Renal cortical epithelial cell (primary cell): ENCODE data around the gene PBX3. TPM values are rescaled to one million over a fixed set of nuclear protein-coding genes. Genes with fewer than 3 reads are reported as not detected.

Source experiments
- DNase-seq: peaks from one replicate; pipeline ENCODE4 v3.0.0-alpha.2; 2011; ENCODE audit warnings: low read depth
- total RNA-seq: library from RNA; depleted of rRNA; stranded (reverse); fragments of >200 nt; gene quantifications from 2 replicates; pipeline ENCODE4 v1.2.3, GENCODE V29; 2014

PBX3 gene
- total RNA-seq, 1 donor from 2014 or later: 15.5 TPM

DNA sequence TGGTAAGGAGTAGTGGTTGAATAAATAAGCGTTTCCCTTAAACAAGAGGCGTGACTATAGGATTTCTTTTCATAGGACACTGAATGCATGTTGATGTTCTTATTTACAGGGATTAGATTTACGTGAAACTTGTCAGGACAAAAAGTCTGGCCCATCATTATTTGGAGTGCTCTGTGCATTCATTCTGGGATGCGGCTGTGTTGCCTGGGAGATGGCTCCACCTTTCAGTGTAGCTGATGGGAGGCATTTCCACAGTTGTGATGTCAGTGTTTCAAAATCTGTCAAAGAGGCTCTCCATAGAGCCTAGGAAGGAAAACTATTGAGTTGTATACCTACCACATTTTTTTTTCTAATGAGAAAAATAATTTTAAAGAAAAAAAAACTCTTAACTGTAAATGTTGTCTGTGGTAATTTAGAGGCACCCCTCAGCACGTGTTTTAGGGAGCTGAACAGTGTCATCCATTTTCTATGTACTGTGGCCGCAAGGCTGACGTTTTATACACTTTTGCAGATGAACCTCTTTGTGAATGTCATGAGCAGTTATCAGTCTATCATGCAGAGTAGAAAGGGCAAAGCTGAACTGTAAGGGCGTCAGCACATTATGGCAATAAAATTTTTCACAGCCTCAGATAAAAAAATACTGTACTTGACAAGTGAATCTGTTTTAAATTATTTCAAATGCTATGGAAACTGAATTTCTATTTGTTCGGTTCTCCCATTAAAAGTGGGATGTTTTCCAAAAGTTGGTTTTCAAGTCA lies 202.7 kb downstream of the PBX3 start:
- no peak for DNase-seq

DNA sequence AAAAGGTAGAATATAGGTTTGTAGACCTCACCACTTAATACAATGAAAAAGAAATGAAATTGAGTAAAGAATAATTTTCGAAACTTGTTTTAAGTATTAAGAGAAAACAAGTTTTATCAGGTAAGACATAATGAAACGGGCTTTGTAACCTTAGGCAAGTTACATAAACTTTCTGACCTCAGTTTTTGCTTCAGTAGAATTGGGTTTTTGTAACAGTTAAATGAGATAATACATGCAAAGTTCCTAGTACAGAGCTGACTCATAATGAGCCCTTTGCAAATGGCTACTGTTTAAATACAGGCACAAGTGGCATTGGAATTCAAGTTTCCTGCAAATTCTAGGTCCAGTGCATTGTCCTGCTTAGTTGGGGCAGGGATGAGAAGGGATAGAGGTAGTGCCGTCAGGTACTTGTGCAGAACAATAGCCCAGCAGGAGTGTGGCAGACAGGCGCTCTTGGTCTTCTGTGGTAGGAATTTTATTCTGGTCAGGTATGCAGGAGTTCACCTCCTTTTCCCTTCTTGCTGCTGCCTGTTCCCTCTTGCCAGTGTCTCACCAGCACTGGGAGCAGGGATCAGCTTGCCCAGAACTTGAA lies 203.8 kb downstream of the PBX3 start:
- DNase-seq: no peak

DNA sequence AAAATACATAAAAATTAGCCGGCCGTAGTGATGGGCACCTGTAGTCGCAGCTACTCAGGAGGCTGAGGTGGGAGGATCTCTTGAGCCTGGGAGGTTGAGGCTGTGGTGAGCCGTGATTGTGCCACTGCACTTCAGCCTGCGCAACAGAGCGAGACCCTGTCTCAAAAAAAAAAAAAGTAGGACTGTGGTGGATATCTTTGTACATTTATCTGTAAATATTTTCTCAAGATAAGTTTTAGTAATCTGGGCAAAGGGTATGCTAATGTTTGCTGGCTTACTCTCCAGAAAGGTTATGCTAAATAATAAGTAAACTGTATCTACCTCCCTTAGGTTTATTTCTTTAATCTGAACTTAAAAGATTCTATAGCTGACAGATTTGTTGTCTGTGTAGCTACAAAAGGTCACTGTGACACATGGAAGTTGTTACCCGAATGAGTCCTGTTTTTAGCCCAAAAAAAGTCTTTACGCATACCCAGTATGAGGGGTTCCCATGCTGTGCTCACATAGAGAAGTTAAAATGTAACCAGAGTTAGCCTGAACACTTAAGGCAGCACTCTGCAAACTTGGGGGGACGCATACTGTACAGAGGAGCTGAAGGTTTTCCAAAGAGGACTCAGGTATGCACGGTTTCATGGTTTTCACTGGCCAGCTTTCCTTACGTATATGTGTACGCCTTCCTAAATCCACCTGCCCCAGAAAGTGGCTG lies 206.3 kb downstream of the PBX3 start:
- no peak for DNase-seq

DNA sequence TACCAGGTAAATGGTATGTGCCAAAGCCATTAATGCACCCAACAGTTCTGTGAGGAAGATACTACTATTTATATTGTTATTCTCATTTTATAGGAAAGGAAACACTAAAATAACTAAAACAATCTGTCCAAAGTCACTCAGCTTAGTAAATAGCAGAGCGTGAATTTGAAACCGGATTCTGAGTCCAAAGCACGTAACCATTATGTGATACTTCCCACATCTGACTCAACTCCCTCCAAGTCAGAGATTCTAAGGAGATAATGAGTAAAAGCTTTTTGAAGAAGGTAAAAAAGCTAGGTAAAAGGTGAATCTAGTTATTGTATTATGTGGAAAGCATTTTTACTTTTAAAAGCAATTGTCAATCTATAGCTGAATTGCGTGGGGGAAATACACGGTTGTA lies 208.9 kb downstream of the PBX3 start:
- no peak for DNase-seq

DNA sequence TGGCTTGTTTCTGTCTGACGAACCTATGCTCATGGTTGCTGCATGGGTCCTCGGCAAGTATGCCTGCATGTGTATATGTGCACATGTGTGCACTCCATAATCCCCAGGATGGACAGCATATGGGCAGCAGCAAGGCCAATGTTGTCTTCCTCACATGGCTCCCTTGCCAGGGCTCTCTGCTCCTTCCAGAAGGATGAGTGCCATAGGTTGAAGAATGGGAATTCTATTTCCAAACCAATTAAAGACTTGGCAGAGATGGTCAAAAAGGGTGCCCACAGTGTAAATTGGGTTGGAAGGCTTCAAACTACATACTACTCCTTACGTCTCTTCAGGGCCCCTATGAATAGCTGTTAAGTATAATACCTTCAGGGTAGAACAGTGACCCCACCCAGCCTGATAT lies 212.1 kb downstream of the PBX3 start:
- no peak for DNase-seq

DNA sequence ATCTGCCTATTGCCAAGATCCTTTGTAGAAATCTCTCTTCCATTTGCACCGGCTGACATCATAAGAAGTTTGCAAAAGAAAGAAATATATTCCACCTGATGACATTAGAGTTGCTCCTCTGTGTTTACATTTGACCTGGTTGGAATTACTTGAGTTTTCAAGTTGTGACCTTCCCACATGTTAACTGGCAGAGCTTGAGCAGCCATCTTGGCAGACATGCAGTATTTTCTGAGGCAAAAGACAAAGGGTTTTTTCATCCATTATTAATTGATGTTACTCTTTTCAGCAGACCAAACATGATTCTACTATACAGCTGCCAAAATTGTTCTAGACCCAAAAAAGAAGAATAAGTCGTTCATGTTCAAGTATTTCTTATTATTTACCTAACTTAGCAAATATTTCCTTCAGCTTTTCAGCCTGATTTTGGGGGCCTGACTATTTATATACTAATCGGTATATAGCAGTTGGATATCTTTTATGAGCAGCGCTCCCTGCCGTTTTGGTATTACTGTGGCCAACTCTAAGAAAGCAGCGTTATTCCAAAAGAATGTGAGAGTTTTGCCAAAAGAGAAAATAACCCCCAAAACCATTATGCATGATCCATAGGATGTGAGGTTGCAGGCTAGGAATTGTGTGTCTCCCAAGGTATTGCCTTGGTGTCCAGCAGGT lies 212.9 kb downstream of the PBX3 start:
- no peak for DNase-seq

DNA sequence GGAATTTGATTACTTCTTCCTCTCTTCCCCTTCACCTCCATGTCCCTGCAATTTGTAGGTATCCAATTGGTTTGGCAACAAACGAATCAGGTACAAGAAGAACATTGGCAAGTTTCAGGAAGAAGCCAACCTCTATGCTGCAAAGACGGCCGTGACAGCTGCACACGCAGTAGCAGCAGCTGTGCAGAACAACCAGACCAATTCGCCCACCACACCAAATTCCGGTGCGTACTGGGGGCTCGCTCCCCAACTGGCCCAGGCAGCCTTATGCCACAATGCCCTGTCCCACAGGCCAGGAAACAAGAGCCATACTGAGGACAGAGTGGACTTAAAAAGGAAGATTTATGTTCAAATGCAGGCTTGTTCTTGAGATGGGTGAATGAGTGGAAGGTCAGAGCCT lies 213.5 kb downstream of the PBX3 start:
- DNase-seq: no peak

DNA sequence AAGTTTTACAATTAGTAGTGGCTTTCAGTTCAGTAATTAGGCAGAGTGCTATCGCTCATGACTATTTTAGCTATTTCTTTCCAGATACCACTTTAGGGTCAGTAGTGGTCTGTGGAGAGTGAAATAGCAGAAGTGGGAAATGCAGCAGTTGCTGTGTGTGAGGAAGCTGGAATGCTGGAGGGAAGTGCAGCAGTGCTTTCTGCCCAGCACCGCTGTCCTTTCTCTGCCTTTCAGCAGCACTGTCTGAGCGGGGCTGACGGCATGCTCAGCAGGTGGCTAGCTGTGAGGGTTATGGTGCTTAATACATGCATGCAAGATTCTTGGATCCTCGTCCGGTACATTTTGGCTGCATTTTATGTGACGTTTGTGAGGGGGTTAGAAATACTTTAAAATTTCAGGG lies 213.9 kb downstream of the PBX3 start:
- DNase-seq: no peak

DNA sequence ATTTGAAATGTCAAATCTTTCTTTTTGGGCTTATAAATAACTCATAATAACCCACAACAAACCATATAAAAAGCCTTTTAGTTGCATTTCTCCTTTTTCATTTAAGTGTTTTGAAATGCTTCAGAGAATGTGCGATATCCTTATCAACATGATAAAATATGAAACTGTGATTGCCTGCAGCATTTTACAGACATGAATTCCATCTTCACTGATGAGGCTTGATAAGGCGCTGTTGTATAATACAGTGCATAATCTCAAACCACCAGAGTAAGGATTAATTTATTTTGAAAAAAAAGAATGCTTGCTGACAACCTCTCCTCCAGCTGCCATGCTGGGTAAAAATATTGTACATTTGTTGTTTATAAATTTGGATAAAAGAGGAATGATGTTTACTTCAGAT lies 216.8 kb downstream of the PBX3 start:
- DNase-seq: no peak

DNA sequence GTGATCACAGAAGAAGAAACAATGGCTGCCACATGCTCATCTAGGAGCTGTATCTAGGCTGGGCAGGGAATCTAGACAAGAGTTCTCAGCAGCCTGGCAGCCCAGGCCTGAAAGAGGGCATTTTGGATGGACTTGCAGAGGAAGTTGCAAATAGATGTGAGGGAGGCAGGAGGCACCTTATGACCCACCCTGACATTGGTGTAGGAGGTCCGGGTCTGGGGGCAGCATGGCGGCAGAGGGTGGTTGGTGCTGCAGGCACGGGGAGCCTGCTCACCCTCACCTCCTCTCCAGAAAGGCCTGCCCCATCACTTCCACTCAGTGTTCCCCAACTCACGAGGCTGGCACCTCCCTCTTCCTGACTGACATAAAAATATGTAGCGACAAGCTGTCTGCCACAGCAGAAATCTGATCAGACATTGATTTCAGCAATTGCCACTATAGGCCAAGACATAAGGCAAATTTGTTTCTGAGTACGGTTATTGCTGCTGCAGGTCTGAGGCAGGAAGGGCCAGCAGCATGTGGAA lies 217.6 kb downstream of the PBX3 start:
- no peak for DNase-seq

DNA sequence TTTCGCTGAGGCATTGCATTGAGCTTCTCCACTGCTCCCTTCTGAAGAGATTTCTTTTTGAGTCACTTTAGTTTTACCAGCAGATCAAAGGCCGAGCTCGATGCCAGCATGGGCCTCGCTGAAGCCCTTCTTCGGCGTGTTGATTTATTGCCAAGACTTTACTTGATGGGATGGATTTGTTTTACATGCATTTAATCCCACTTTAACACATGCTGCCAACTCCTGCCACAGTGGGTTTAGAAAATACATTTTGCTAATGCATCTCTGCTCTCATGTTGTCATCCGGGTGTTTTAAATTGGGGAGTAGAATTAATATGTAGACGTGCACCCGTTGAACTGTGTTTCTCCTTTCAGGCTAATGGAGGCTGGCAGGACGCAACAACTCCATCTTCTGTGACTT lies 218.3 kb downstream of the PBX3 start:
- no peak for DNase-seq

DNA sequence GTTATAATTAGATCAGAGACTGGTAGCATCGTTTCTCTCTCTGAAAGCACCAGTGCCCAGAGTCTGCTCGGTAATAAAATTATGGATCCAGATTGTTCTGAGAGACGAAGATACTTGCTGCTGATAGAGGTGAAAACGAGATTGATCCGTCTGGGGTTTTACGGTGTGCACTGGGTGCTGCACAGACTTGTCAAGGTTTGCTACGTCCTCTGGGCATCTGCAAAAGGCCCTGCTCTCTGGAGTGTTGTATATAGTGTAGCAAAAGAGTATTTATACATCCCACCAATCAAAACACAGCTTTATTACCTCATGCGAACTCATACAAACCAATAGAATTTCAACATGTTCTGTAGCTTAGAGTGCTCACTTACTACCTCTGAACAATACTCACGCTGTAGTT lies 219.3 kb downstream of the PBX3 start:
- DNase-seq: no peak

DNA sequence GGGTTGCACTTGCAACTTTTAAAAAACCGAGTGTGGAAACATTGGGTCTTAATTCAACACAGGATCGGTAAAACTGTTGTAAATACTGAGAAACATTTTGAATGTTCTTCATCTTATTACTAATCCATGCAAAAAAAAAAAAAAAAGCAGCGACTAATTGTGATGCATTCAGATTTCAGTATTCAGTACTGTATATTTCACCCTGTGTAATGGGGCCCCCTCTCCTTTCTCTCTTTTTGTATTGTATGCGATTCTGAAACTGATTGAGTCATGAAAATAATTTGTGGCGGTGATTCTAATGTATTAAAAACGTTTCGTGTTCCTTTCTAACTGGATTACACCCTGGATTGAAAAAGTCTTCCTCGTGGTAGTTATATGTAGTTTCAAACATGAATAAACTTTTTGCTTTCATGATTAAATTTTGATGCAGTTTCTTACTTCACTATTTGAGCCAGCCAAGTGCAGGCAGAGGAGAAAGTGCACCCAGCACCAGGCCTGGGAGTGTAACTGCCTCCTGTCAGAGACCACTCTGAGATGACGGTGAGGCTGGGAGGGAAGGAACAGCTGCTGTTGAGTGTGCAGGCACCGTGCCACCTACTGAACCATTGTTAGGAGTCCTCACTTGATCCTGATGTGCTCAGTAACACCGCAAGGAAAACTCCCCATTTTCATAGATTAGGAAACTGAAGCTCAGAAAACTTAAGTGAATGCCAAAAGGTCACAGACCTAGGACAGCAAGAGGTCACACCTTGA lies 220.0 kb downstream of the PBX3 start:
- no peak for DNase-seq

DNA sequence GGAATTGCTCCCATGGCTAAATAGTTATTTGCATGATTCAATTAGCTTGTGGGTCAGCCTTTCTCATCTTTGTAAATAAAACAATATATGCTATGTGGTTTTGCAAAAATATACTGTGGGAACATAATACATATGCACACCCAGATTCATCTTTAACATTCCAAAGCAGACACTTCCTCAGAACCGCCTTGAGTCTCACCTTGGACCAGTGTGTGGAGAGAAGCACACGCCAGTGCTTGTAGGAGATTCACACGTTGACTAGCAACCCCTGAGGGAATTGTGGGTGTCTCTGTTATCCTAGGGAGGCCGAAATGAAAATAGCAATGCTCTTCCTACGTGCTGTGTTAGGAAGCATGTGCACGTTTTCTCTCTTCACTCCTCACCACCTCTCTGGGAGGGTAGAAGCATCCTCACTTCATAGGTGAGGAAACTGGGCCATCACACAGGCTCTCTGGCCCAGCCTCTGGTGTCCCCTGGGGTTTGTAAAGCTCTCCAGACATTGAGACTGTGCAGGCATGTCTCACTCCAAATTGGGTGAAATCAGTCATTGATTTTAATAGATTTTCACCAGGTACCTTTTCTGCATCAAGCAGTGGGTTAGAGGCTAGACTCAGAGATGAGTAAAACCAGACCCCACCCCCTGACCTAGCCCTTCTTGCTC lies 221.7 kb downstream of the PBX3 start:
- DNase-seq: no peak

DNA sequence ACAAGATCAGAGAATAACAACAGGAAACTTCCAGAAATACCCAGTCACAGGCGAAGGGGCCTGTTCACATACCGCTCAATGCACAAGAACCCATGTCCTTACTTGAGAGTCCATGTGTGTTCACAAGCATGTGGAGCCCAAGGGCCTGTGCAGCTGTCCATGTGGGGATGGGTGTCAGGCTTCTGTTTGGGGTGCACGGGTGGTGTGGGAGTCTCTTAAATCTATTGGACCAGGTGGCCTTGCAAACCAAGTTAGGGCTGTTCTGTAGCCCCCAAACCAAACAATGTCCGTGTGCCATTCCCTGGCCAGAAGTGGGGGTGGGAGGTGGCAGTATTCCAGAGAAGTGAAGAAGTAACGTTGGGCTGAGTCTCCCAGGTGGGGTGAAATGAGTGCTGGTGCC lies 222.3 kb downstream of the PBX3 start:
- DNase-seq: no peak

DNA sequence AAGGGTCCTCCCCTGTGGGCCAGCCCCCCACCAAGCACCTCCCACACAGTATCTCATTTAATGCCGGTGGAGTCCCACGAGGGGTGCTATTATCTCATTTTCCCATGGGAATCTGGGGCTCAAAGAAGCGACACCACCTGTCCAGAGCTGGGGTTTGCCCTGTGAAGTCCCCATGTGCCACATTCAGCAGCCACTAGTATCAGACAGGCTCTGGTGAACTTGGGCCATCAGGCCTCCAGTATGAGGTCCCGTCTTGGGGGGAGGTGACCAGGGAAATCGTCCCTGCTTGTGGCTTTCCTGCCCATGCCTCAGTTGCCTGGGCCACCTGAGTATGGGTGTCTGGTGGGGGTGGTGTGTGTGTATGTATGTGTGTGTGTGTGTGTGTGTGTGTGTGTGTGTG lies 222.7 kb downstream of the PBX3 start:
- DNase-seq: no peak

DNA sequence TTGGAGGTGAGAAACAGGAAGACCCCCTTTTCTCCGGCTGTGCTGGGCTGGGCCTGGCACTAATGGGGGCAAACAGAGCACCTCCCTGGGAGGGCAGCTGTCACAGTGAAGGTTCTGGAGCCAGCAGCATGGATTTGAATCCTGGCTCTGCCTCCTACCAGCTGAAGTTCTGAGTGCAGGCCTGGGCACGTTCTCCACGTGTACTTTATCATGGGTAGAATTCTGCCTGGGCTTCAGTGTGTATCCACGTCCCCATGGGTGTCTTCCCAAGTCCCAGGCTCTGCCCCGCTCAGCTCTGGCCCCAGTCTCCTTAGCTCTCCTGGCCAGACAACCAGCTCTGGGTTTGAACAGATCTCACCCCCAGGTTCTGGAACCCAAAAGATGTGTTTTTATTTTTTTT lies 223.2 kb downstream of the PBX3 start:
- no peak for DNase-seq

DNA sequence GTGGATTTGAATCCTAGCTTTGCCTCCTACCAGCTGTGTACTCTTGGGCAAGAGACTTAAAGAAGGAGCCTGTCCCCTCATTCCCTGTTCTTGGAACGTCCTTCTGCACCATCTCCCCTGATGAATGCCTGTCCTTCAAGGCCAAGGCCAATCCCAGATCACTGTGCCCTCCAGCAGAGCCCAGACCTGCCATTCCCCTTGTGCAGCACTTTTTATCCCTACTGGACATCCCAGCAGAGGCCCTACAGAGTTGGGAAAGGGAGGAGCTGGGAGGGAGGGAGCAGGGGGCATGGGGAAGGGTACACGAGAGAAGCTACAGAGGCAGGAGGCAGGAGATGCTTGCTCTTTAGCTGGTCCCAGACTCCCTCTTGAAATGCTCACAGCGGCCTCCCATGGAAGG lies 223.9 kb downstream of the PBX3 start:
- no peak for DNase-seq

DNA sequence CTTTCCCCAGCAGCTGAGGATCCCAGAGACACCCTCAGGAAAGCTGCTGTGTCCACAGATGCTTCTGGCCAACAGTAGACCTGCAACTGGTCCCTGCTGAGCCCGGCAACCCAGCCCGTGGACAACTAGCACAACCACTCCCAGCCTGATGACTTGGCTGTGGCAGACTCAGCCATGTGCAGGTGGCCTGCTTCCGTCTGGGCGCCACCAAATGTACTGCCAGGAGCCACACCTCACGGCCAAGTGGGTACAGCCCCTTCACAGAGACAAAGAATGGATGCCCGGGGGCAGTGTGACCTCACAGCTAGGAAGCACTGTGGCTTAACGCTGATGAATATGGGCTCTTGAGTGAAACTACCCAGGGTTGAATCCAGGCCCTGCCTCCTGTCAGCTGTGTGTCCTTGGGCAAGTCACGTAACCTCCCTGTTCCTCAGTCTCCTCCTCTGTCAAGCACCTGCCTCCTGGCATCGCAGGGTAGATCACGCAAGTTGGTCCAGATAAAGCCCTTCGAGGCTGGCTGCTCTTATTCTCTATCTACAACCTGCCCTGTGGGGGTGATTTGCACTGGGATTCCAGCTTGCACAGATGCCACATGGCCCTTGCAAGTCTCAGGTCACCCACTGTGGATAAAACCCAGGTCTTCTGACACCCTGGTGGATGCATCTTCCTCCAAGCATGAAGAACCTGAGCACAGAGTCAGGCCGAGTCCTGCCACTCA lies 225.0 kb downstream of the PBX3 start:
- DNase-seq: no peak

DNA sequence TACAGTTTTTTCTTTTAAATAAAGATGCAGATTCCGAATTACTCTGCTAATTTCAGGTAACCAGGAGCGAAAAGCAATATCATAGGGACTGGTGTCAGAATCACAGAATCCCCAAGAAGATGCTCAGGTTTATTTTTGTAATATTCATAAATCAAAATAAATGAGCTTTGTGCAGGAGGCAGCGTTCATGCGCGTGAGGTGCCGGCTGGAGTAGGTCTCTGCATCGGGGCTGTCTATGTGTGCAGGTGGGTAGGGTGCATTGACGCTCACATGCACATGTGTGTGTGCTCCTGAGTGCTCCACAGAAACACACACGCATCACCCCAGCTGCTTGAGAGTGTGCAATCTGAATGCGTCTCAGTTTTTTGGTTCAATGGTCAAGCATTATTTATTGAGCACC lies 226.4 kb downstream of the PBX3 start:
- DNase-seq: no peak

DNA sequence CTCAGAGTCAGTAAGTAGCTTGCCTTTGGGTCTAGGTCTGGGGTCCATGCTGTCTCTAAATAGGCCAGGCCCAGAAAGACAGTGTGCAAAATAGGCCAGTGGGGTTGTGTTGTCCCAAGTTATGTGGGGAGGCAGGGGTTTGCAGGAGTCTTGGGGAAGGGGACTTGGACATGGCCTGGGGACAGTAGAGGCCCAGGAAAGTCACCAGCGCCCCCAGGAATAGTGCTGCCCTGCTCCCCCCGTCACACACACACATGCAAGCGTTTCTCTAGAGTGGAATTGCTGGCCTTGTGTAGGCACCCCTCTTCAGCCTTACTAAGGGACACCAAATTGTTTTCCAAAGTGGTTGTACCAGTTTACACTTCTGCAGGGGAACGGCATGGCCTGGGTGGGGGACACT lies 227.5 kb downstream of the PBX3 start:
- DNase-seq: no peak
